K562 (cell line): ENCODE data around the gene ALDH3B2. TPM values are rescaled to one million over a fixed set of nuclear protein-coding genes. Genes with fewer than 3 reads are reported as not detected.

Source experiments
- ATAC-seq: fragments of 200-7000 bp; cut with Tn5 transposase; 3 replicates; pipeline ENCODE4 v1.9.1; 2020; ENCODE audit warnings: moderate library complexity
- BruUV-seq: library from RNA; stranded (reverse); fragments of 400-500 nt; replicated peaks from 2 replicates; lab custom pipeline; 2021; lab: Mats Ljungman, UMichigan
- CTCF ChIA-PET: fragments of 300-600 bp; formaldehyde crosslinking; extraction: SDS; loops from one replicate; lab custom pipeline; 2021; ENCODE audit warnings: low intra/inter-chr PET ratio; lab: Yijun Ruan, JAX
- POLR2A ChIA-PET: fragments of 300-600, 350-650 bp; sonication (Branson Sonifier 250); formaldehyde crosslinking; extraction: SDS; loops from one replicate; lab custom pipeline; 2021; ENCODE audit warnings: antibody characterized with exemption, inconsistent platforms; lab: Yijun Ruan, JAX
- DNase-seq, 4 experiments: peaks; one replicate each; pipeline versions ENCODE4 v3.0.0 to v3.0.0-alpha.2; 2011 to 2018; ENCODE audit warnings: low spot score in 3 of 4, mixed read lengths in 3 of 4; ENCODE audit errors: extremely low read depth in 1 of 4
- FAIRE-seq: peaks from 2 replicates; lab custom pipeline; 2011; peaks lifted over from hg19 to GRCh38; lab: Jason Lieb, UNC
- H2AFZ ChIP-seq: 2 replicates; pipeline ENCODE4 v1.6.0; 2011; ENCODE audit warnings: low read depth, low read length, control low read depth, inconsistent platforms
- H3K27ac ChIP-seq: fragments of 200-600 bp; 3 replicates; pipeline ENCODE4 v1.8.0; 2011; ENCODE audit warnings: low read depth, mild to moderate bottlenecking, control low read depth, inconsistent platforms, low read length, moderate library complexity, mixed read lengths; ENCODE audit errors: extremely low read depth
- H3K27me3 ChIP-seq, 2 experiments: fragments of 300-600 bp in 1 of 2; 2 replicates in 1 of 2; 3 replicates in 1 of 2; pipeline versions ENCODE4 v1.6.0 to v1.8.0; 2011; ENCODE audit warnings: inconsistent platforms in 2 of 2, low read length in 2 of 2, mild to moderate bottlenecking in 1 of 2, mixed read lengths in 1 of 2, moderate library complexity in 1 of 2; ENCODE audit not compliant: control insufficient read depth in 2 of 2, insufficient read depth in 2 of 2
- H3K36me3 ChIP-seq: fragments of 300-600 bp; 3 replicates; pipeline ENCODE4 v1.8.0; 2011; ENCODE audit warnings: mild to moderate bottlenecking, low read length, inconsistent platforms; ENCODE audit not compliant: control insufficient read depth, insufficient read depth
- H3K4me1 ChIP-seq, 2 experiments: fragments of 200-600 bp in 1 of 2; replicated peaks in 1 of 2; 2 replicates in 1 of 2; 3 replicates in 1 of 2; pipeline versions ENCODE4 v1.5.1 to v1.8.0; 2011; ENCODE audit warnings: inconsistent platforms in 2 of 2, low read length in 2 of 2, mild to moderate bottlenecking in 1 of 2, mixed read lengths in 1 of 2, moderate library complexity in 1 of 2; ENCODE audit not compliant: control insufficient read depth in 2 of 2, insufficient read depth in 2 of 2
- H3K4me2 ChIP-seq: 2 replicates; pipeline ENCODE4 v1.6.1; 2011; ENCODE audit warnings: low read length, control low read depth, inconsistent platforms, mixed read lengths; ENCODE audit not compliant: insufficient read depth
- H3K4me3 ChIP-seq: fragments of 200-600 bp; sonication (generic), shearing (Covaris generic); 2 replicates; pipeline ENCODE4 v1.5.1; 2016; ENCODE audit warnings: control low read depth, inconsistent platforms
- H3K79me2 ChIP-seq: fragments of 200-600 bp; 3 replicates; pipeline ENCODE4 v1.8.0; 2011; ENCODE audit warnings: low read length, inconsistent platforms; ENCODE audit not compliant: control insufficient read depth, insufficient read depth
- H3K9ac ChIP-seq, 2 experiments: 2 replicates each; pipeline versions ENCODE4 v1.6.0 to v1.6.1; 2011; ENCODE audit warnings: low read depth in 2 of 2, low read length in 2 of 2, control low read depth in 1 of 2, inconsistent platforms in 1 of 2, mild to moderate bottlenecking in 1 of 2, mixed read lengths in 1 of 2; ENCODE audit not compliant: insufficient read depth in 1 of 2
- H3K9me1 ChIP-seq: one replicate; pipeline ENCODE4 v1.6.0; 2011; ENCODE audit warnings: inconsistent platforms, mild to moderate bottlenecking, low read length, moderate library complexity; ENCODE audit not compliant: control insufficient read depth, insufficient read depth
- H3K9me3 ChIP-seq: replicated peaks from 2 replicates; pipeline ENCODE4 v1.5.1; 2011; ENCODE audit warnings: low read depth, low read length, inconsistent platforms; ENCODE audit not compliant: control insufficient read depth, insufficient read depth
- H4K20me1 ChIP-seq: replicated peaks from 2 replicates; pipeline ENCODE4 v1.6.1; 2011; ENCODE audit warnings: low read length, inconsistent platforms, mixed read lengths; ENCODE audit not compliant: control insufficient read depth, insufficient read depth
- ATF1 ChIP-seq, 2 experiments: fragments of 450-650 bp in 1 of 2; IDR thresholded peaks; 2 replicates each; pipeline ENCODE4 v1.6.1; 2016; ENCODE audit warnings: missing compliant biosample characterization in 1 of 2, missing genetic modification characterization in 1 of 2
- L3MBTL2 ChIP-seq: fragments of 450-650 bp; IDR thresholded peaks from 2 replicates; pipeline ENCODE4 v1.6.1; 2016; ENCODE audit warnings: mild to moderate bottlenecking, moderate library complexity
- PML ChIP-seq: IDR thresholded peaks from 2 replicates; pipeline ENCODE4 v1.6.1; 2012; ENCODE audit warnings: low read length, inconsistent platforms
- THAP7 ChIP-seq: fragments of 250-450 bp; sonication (Bioruptor Pico); IDR thresholded peaks from 2 replicates; pipeline ENCODE4 v1.5.0; 2021
- ZBTB33 ChIP-seq: sonication (generic); formaldehyde crosslinking; IDR thresholded peaks from 2 replicates; pipeline ENCODE4 v1.8.1; 2023; ENCODE audit warnings: mild to moderate bottlenecking, missing genetic modification reagents
- WGBS: fragments of 100-300 bp; shearing (Covaris generic); methylation state at CpG from one replicate; pipeline ENCODE4 v1.1.6; 2016; ENCODE audit warnings: low coverage, mixed read lengths; ENCODE audit not compliant: insufficient coverage; ENCODE audit errors: missing lambda C conversion rate; 5-methylcytosine and 5-hydroxymethylcytosine counted together
- in situ Hi-C: fragments of 300-500 bp; cut with MboI; formaldehyde crosslinking; loops from 4 replicates; pipeline ENCODE4 v1.15.0; 2018; ENCODE audit warnings: inconsistent platforms, mixed read lengths
- intact Hi-C: fragments of 100-400 bp; cut with micrococcal nuclease; formaldehyde crosslinking; loops from 2 replicates; pipeline ENCODE4 v1.14.2; 2022
- polyA plus RNA-seq, 8 experiments: library from polyadenylated mRNA; depleted of rRNA in 4 of 8; stranded (reverse) in 5 of 8; unstranded in 3 of 8; fragments of >200 nt; fragmentation: Nextera tagmentation in 2 of 8; fragmentation: Illumina TruSeq in 1 of 8; extraction: Ambion mirVana in 2 of 8; extraction: Trizol in 1 of 8; gene quantifications; 2 replicates each; pipeline versions ENCODE4 v1.2.1 to v1.2.3, GENCODE V29; 2011 to 2014; ENCODE audit warnings: inconsistent platforms in 1 of 8, missing spikeins in 1 of 8
- small RNA-seq: library from RNA; depleted of rRNA; stranded (forward); fragments of <200 nt; gene quantifications from one replicate; pipeline ENCODE3, GENCODE V24; 2014
- total RNA-seq, 7 experiments: library from RNA; depleted of rRNA in 6 of 7; stranded (reverse); fragments of >200 nt in 6 of 7; fragmentation: Illumina TruSeq in 2 of 7; extraction: Trizol in 2 of 7; gene quantifications; 2 replicates each; pipeline versions ENCODE4 v1.2.1 to v1.2.3, GENCODE V29; 2011 to 2021; ENCODE audit warnings: low replicate concordance in 1 of 7

ALDH3B2 gene
- total and polyA plus RNA-seq, 9 of the 15 experiments (the other 6 are each of a cell fraction or from before 2014, with no cell fraction given), result not detected

DNA sequence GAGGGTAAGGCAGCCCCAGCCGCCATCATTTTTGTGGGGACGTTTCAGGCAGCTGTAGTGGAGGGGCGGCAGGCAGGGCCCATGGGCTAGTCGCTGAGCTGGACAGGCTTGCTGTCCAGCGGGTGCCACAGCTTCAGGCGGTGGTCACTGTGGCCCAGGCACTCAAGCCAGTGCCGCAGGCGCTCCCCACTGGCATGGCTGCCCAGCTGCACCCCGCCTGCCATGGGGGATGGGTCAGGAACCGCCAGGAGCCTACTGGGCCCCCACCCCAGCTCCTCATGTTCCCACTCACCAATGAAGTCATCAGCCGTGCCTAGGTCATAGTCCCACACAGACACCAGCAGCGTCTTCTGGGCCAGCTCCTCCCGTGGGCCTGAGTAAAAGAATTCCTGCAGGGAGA is 61.7 kb downstream of the ALDH3B2 start:
- Histone ChIP-seq H3K4me2 (no peak overlapping the region), H3K27ac (no peak overlapping the region), H3K4me3 (no peak overlapping the region), H3K36me3 (peaks cover 58% of the 10 kb centered on the region), H3K9me1 (no peaks in the 10 kb centered on the region), H3K27me3 (no peaks in the 10 kb centered on the region), H3K9ac (peak overlapping the region in 1 of 2 experiments; percentile 73; a peak in 2 of 4 replicates), H2AFZ (no peak overlapping the region), H3K4me1 (peaks cover 9 to 77% of the 10 kb centered on the region in 2 experiments; a peak in 4 of 5 replicates), H3K9me3 (0 out of 2 replicates have a peak, but pooled peaks cover 2% of the 10 kb centered on the region), H4K20me1 (no peaks in the 10 kb centered on the region), H3K79me2 (peaks cover 19% of the 10 kb centered on the region)
- POLR2A ChIA-PET, result interaction anchor here (0.5 to 3.4 kb wide), 5 partner anchors 8 to 190 kb away, joined by 3 to 36 read pairs (median 3); partner anchors contain the start of gene NUDT8
- no TSS peak for BruUV-seq
- DNase-seq (no peak), FAIRE-seq (no peak), ATAC-seq (no peak)
- 84% methylated on average over 8 of the region's 13 CpGs for WGBS
- intact Hi-C loops (no loop called here), in situ Hi-C loops (no loop called here)
- CTCF ChIA-PET, result no interaction called here
- TF ChIP-seq ATF1 (CRISPR knock-in tag; IDR thresholded peaks at IDR 0.05) (no peak), ATF1 (tag; IDR thresholded peaks at IDR 0.05) (no peak), THAP7 (CRISPR knock-in tag) (no peak), ZBTB33 (CRISPR knock-in tag) (peak; percentile 71; the same call in 1 of the 2 replicates), PML (0 out of 2 replicates have a peak, but pooled peaks have one; percentile 7), L3MBTL2 (no peak)

Small RNAs within 50 kb of the gene (small RNA-seq; reads per million reads assigned to genes)
- gene RPL37P2, result 0.33 reads per million

Other genes with a start within 250 kb of the ALDH3B2 start
Only the 7 nearest of the 15 such genes appear.
- 34.6 and 53.3 TPM in 2 replicates for gene CDK2AP2, start 166.5 kb downstream of the ALDH3B2 start, total RNA-seq (2014; rRNA removed)
- 5.4 and 7.5 TPM in 2 replicates for gene CDK2AP2, start 166.5 kb downstream of the ALDH3B2 start, total RNA-seq (2014; rRNA removed; fragmentation: Illumina TruSeq; extraction: Trizol)
- 21.7 and 22.1 TPM in 2 replicates for gene CDK2AP2, start 166.5 kb downstream of the ALDH3B2 start, total RNA-seq (2015; rRNA removed; fragmentation: Illumina TruSeq; extraction: Trizol)
- 47.4 and 50.2 TPM in 2 replicates for gene CDK2AP2, start 166.5 kb downstream of the ALDH3B2 start, total RNA-seq (2021)
- 11.4 and 28.8 TPM in 2 replicates for gene CDK2AP2, start 166.5 kb downstream of the ALDH3B2 start, polyA plus RNA-seq (2011; rRNA removed)
- 41.5 and 56.9 TPM in 2 replicates for gene CDK2AP2, start 166.5 kb downstream of the ALDH3B2 start, polyA plus RNA-seq (2014; fragmentation: Illumina TruSeq; extraction: Trizol)
- gene CDK2AP2, start 166.5 kb downstream of the ALDH3B2 start, polyA plus RNA-seq (2014; fragmentation: Nextera tagmentation; extraction: Ambion mirVana), result 1 to 10 TPM; 4.4 to 8.4 TPM
- 34.6 and 37.1 TPM in 2 replicates for gene CDK2AP2, start 166.5 kb downstream of the ALDH3B2 start, polyA plus RNA-seq (2014; rRNA removed)
- gene CABP2, start 151.2 kb downstream of the ALDH3B2 start, total RNA-seq (2014; rRNA removed), result not detected in 2 replicates
- not detected in 2 replicates for gene CABP2, start 151.2 kb downstream of the ALDH3B2 start, total RNA-seq (2014; rRNA removed; fragmentation: Illumina TruSeq; extraction: Trizol)
- gene CABP2, start 151.2 kb downstream of the ALDH3B2 start, total RNA-seq (2015; rRNA removed; fragmentation: Illumina TruSeq; extraction: Trizol), result not detected in 2 replicates
- gene CABP2, start 151.2 kb downstream of the ALDH3B2 start, total RNA-seq (2021), result not detected in 2 replicates
- not detected in 2 replicates for gene CABP2, start 151.2 kb downstream of the ALDH3B2 start, polyA plus RNA-seq (2011; rRNA removed)
- gene CABP2, start 151.2 kb downstream of the ALDH3B2 start, polyA plus RNA-seq (2014; fragmentation: Illumina TruSeq; extraction: Trizol), result not detected in 2 replicates
- gene CABP2, start 151.2 kb downstream of the ALDH3B2 start, polyA plus RNA-seq (2014; fragmentation: Nextera tagmentation; extraction: Ambion mirVana), result not detected
- gene CABP2, start 151.2 kb downstream of the ALDH3B2 start, polyA plus RNA-seq (2014; rRNA removed), result not detected in 2 replicates
- gene GSTP1, start 90.8 kb downstream of the ALDH3B2 start, total RNA-seq (2014; rRNA removed), result 2,150 and 3,084 TPM in 2 replicates
- 412 and 592 TPM in 2 replicates for gene GSTP1, start 90.8 kb downstream of the ALDH3B2 start, total RNA-seq (2014; rRNA removed; fragmentation: Illumina TruSeq; extraction: Trizol)
- 1,399 and 1,422 TPM in 2 replicates for gene GSTP1, start 90.8 kb downstream of the ALDH3B2 start, total RNA-seq (2015; rRNA removed; fragmentation: Illumina TruSeq; extraction: Trizol)
- 1,400 and 1,492 TPM in 2 replicates for gene GSTP1, start 90.8 kb downstream of the ALDH3B2 start, total RNA-seq (2021)
- 910 and 997 TPM in 2 replicates for gene GSTP1, start 90.8 kb downstream of the ALDH3B2 start, polyA plus RNA-seq (2011; rRNA removed)
- 1,177 and 1,409 TPM in 2 replicates for gene GSTP1, start 90.8 kb downstream of the ALDH3B2 start, polyA plus RNA-seq (2014; fragmentation: Illumina TruSeq; extraction: Trizol)
- 1,000 to 10,000 TPM in 1 of 2 experiments, 100 to 1,000 TPM in 1; 739 to 1,204 TPM for gene GSTP1, start 90.8 kb downstream of the ALDH3B2 start, polyA plus RNA-seq (2014; fragmentation: Nextera tagmentation; extraction: Ambion mirVana)
- 1,679 and 1,695 TPM in 2 replicates for gene GSTP1, start 90.8 kb downstream of the ALDH3B2 start, polyA plus RNA-seq (2014; rRNA removed)
- 408 and 468 TPM in 2 replicates for gene NDUFV1, start 67.7 kb downstream of the ALDH3B2 start, total RNA-seq (2014; rRNA removed)
- 111 and 135 TPM in 2 replicates for gene NDUFV1, start 67.7 kb downstream of the ALDH3B2 start, total RNA-seq (2014; rRNA removed; fragmentation: Illumina TruSeq; extraction: Trizol)
- gene NDUFV1, start 67.7 kb downstream of the ALDH3B2 start, total RNA-seq (2015; rRNA removed; fragmentation: Illumina TruSeq; extraction: Trizol), result 242 and 251 TPM in 2 replicates
- 404 and 408 TPM in 2 replicates for gene NDUFV1, start 67.7 kb downstream of the ALDH3B2 start, total RNA-seq (2021)
- gene NDUFV1, start 67.7 kb downstream of the ALDH3B2 start, polyA plus RNA-seq (2011; rRNA removed), result 172 and 261 TPM in 2 replicates
- gene NDUFV1, start 67.7 kb downstream of the ALDH3B2 start, polyA plus RNA-seq (2014; fragmentation: Illumina TruSeq; extraction: Trizol), result 209 and 273 TPM in 2 replicates
- gene NDUFV1, start 67.7 kb downstream of the ALDH3B2 start, polyA plus RNA-seq (2014; fragmentation: Nextera tagmentation; extraction: Ambion mirVana), result 10 to 100 TPM; 10.8 to 32.9 TPM
- 423 and 426 TPM in 2 replicates for gene NDUFV1, start 67.7 kb downstream of the ALDH3B2 start, polyA plus RNA-seq (2014; rRNA removed)
- 23.8 and 36.3 TPM in 2 replicates for gene NUDT8, start 44.7 kb downstream of the ALDH3B2 start, total RNA-seq (2014; rRNA removed)
- gene NUDT8, start 44.7 kb downstream of the ALDH3B2 start, total RNA-seq (2014; rRNA removed; fragmentation: Illumina TruSeq; extraction: Trizol), result 1.5 and 2.0 TPM in 2 replicates
- 6.2 and 6.6 TPM in 2 replicates for gene NUDT8, start 44.7 kb downstream of the ALDH3B2 start, total RNA-seq (2015; rRNA removed; fragmentation: Illumina TruSeq; extraction: Trizol)
- gene NUDT8, start 44.7 kb downstream of the ALDH3B2 start, total RNA-seq (2021), result 26.7 and 27.8 TPM in 2 replicates
- gene NUDT8, start 44.7 kb downstream of the ALDH3B2 start, polyA plus RNA-seq (2011; rRNA removed), result 4.3 and 6.2 TPM in 2 replicates
- 5.0 and 14.0 TPM in 2 replicates for gene NUDT8, start 44.7 kb downstream of the ALDH3B2 start, polyA plus RNA-seq (2014; fragmentation: Illumina TruSeq; extraction: Trizol)
- under 1 TPM; 0.23 to 0.85 TPM for gene NUDT8, start 44.7 kb downstream of the ALDH3B2 start, polyA plus RNA-seq (2014; fragmentation: Nextera tagmentation; extraction: Ambion mirVana)
- gene NUDT8, start 44.7 kb downstream of the ALDH3B2 start, polyA plus RNA-seq (2014; rRNA removed), result 21.7 and 27.2 TPM in 2 replicates
- gene TBX10, start 34.9 kb downstream of the ALDH3B2 start, total RNA-seq (2014; rRNA removed), result not detected in 2 replicates
- gene TBX10, start 34.9 kb downstream of the ALDH3B2 start, total RNA-seq (2014; rRNA removed; fragmentation: Illumina TruSeq; extraction: Trizol), result not detected in 2 replicates
- gene TBX10, start 34.9 kb downstream of the ALDH3B2 start, total RNA-seq (2015; rRNA removed; fragmentation: Illumina TruSeq; extraction: Trizol), result not detected in 2 replicates
- gene TBX10, start 34.9 kb downstream of the ALDH3B2 start, total RNA-seq (2021), result not detected in 2 replicates
- gene TBX10, start 34.9 kb downstream of the ALDH3B2 start, polyA plus RNA-seq (2011; rRNA removed), result not detected in 2 replicates
- gene TBX10, start 34.9 kb downstream of the ALDH3B2 start, polyA plus RNA-seq (2014; fragmentation: Illumina TruSeq; extraction: Trizol), result not detected in 2 replicates
- gene TBX10, start 34.9 kb downstream of the ALDH3B2 start, polyA plus RNA-seq (2014; fragmentation: Nextera tagmentation; extraction: Ambion mirVana), result not detected
- not detected in 2 replicates for gene TBX10, start 34.9 kb downstream of the ALDH3B2 start, polyA plus RNA-seq (2014; rRNA removed)
- not detected in 2 replicates for gene ACY3, start 23.9 kb downstream of the ALDH3B2 start, total RNA-seq (2014; rRNA removed)
- not detected in 2 replicates for gene ACY3, start 23.9 kb downstream of the ALDH3B2 start, total RNA-seq (2014; rRNA removed; fragmentation: Illumina TruSeq; extraction: Trizol)
- not detected in 2 replicates for gene ACY3, start 23.9 kb downstream of the ALDH3B2 start, total RNA-seq (2015; rRNA removed; fragmentation: Illumina TruSeq; extraction: Trizol)
- gene ACY3, start 23.9 kb downstream of the ALDH3B2 start, total RNA-seq (2021), result not detected in 2 replicates
- not detected in 2 replicates for gene ACY3, start 23.9 kb downstream of the ALDH3B2 start, polyA plus RNA-seq (2011; rRNA removed)
- not detected in 2 replicates for gene ACY3, start 23.9 kb downstream of the ALDH3B2 start, polyA plus RNA-seq (2014; fragmentation: Illumina TruSeq; extraction: Trizol)
- not detected for gene ACY3, start 23.9 kb downstream of the ALDH3B2 start, polyA plus RNA-seq (2014; fragmentation: Nextera tagmentation; extraction: Ambion mirVana)
- gene ACY3, start 23.9 kb downstream of the ALDH3B2 start, polyA plus RNA-seq (2014; rRNA removed), result not detected in 2 replicates